ENCODE measurements around the gene DNAJC8.

- TF ChIP-seq ZNF274 (IDR thresholded peaks at IDR 0.05; ENCODE audit: low read depth, low read length) (no peak), SUZ12 (IDR thresholded peaks at IDR 0.05; ENCODE audit: extremely low read depth, insufficient read depth, insufficient read length) (no peak), YY1 (IDR thresholded peaks at IDR 0.05; ENCODE audit: insufficient read depth, insufficient read length) (peak; percentile 68)
These were observed 3.2 kb upstream of the DNAJC8 start, which contains the start of gene ATP5IF1 for GRCh38 chr1:28235755-28236655.
